ENCODE measurements around the gene SLC7A4.

SLC7A4 gene

GRCh38 chr22:20988573-20989322 lies 43.6 kb downstream of the SLC7A4 start:
- DNase-seq (ENCODE audit: low read depth in 2 of 2): no peak
- no peak overlapping the region for H3K4me3 ChIP-seq (replicated peaks in 1 of 2; ENCODE audit: low read depth in 2 of 2, low read length in 2 of 2)
- TF ChIP-seq, protein P1, sequence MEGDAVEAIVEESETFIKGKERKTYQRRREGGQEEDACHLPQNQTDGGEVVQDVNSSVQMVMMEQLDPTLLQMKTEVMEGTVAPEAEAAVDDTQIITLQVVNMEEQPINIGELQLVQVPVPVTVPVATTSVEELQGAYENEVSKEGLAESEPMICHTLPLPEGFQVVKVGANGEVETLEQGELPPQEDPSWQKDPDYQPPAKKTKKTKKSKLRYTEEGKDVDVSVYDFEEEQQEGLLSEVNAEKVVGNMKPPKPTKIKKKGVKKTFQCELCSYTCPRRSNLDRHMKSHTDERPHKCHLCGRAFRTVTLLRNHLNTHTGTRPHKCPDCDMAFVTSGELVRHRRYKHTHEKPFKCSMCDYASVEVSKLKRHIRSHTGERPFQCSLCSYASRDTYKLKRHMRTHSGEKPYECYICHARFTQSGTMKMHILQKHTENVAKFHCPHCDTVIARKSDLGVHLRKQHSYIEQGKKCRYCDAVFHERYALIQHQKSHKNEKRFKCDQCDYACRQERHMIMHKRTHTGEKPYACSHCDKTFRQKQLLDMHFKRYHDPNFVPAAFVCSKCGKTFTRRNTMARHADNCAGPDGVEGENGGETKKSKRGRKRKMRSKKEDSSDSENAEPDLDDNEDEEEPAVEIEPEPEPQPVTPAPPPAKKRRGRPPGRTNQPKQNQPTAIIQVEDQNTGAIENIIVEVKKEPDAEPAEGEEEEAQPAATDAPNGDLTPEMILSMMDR (IDR thresholded peaks at IDR 0.05; ENCODE audit: low read depth, low read length): no peak

DNA sequence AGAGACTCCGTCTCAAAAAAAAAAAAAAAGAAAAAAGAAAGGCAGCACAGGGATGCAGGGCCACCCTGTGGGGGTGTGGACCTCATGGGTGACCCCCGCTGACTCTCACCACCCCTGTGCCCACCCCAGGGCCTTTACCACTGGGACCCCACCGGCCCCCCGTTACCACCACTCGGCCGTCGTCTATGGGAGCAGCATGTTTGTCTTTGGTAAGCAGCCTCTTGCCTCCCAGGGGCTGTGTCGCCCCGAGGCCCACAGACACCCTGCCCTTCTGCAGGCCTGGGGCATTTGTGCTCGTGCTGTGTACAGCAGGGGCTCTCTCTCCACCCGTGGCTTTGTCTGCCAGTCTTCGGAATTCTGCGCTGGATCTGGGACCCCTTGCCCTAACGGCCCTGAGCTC lies 45.0 kb downstream of the SLC7A4 start:
- no peak overlapping the region for H3K4me3 ChIP-seq (replicated peaks in 1 of 2; ENCODE audit: low read depth in 2 of 2, low read length in 2 of 2)
- TF ChIP-seq, protein P1 (IDR thresholded peaks at IDR 0.05; ENCODE audit: low read depth, low read length): no peak
- no peak for DNase-seq (ENCODE audit: low read depth in 2 of 2)

DNA sequence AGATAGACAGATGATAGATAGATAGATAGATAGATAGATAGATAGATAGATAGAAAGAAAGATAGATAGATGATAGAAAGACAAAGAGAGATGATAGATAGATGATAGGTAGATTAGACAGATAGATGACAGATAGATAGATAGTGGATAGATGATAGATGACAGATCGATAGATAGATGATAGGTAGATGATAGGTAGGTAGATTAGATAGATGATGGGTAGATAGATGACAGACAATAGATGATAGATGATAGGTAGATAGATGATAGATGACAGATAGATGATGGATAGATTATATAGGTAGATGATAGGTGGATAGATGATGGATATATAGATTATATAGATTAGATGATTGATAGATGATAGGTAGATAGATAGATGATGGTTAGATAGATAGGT lies 46.0 kb downstream of the SLC7A4 start:
- TF ChIP-seq, protein P1 (IDR thresholded peaks at IDR 0.05; ENCODE audit: low read depth, low read length): no peak
- DNase-seq (ENCODE audit: low read depth in 2 of 2): no peak
- no peak overlapping the region for H3K4me3 ChIP-seq (replicated peaks in 1 of 2; ENCODE audit: low read depth in 2 of 2, low read length in 2 of 2)

DNA sequence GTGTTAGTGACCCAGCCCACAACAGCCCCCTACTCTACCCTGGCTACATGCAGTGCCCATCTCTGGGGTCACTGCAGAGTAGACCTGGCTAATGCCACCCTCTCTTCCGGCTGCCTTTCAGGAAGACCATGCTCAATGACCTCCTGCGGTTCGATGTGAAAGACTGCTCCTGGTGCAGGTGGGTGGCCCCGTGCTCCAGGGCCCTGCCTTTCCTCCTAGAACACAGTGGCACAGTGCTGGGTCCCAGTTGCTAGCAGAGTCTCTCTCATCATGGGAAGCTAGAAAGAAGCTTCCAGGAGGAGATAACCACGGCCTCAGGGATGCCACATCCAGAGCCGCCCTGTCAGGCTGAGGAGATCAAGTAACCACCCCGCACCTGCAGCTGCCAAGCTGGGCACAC lies 46.6 kb downstream of the SLC7A4 start:
- TF ChIP-seq, protein P1 (IDR thresholded peaks at IDR 0.05; ENCODE audit: low read depth, low read length): no peak
- no peak for DNase-seq (ENCODE audit: low read depth in 2 of 2)
- no peak overlapping the region for H3K4me3 ChIP-seq (replicated peaks in 1 of 2; ENCODE audit: low read depth in 2 of 2, low read length in 2 of 2)

GRCh38 chr22:20983081-20983771 lies 49.1 kb downstream of the SLC7A4 start:
- TF ChIP-seq, protein P1 (IDR thresholded peaks at IDR 0.05; ENCODE audit: low read depth, low read length): no peak
- peak overlapping the region; percentile 87 to 96 for H3K4me3 ChIP-seq (replicated peaks in 1 of 2; ENCODE audit: low read depth in 2 of 2, low read length in 2 of 2)

DNA sequence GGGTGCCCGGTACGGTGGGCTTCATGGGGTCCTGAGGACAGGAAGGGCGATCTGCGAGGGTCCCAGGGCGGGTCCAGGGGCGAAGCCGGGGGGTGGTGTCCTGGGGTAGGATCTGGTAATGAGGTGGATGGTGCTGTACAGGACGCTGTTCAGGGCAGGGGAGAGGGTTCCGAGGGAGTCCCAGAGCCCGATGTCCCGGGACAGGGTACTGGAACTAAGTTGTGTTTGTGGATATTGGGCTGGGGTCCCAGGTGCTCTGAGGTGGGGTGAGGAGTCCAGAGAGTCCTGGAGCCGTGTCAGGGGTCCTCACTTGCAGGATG lies 49.8 kb downstream of the SLC7A4 start:
- TF ChIP-seq, protein P1 (IDR thresholded peaks at IDR 0.05; ENCODE audit: low read depth, low read length): no peak
- DNase-seq (ENCODE audit: low read depth in 2 of 2): no peak
- H3K4me3 ChIP-seq (replicated peaks in 1 of 2; ENCODE audit: low read depth in 2 of 2, low read length in 2 of 2): peak overlapping the region; percentile 87 to 96

More at GRCh38 chr22:20983081-20983771, 49.1 kb downstream of the SLC7A4 start:
- DNase-seq (ENCODE audit: low read depth in 2 of 2): no peak
